NCI-H774 (cell line): ENCODE data around the gene HBG2.
"Not testable (repeated sequence)": the region's sequence is repeated elsewhere in the genome, so short reads cannot be mapped to it uniquely, and the experiment has no call there.

Experiments used
- DNase-seq: peaks from one replicate; lab custom pipeline; 2025; lab: John Stamatoyannopoulos, UW

Gene HBG2

GRCh38 chr11:5281596-5281995 is 27.0 kb upstream of the HBG2 start:
- no peak for DNase-seq

GRCh38 chr11:5280582-5281102 is 26.1 kb upstream of the HBG2 start:
- DNase-seq: peak; percentile 19

- no peak for DNase-seq
These were observed 25.0 kb upstream of the HBG2 start for GRCh38 chr11:5279471-5280090.

GRCh38 chr11:5277807-5278382 is 23.3 kb upstream of the HBG2 start:
- DNase-seq: no peak

GRCh38 chr11:5276697-5277096 is 22.1 kb upstream of the HBG2 start:
- DNase-seq: no peak

GRCh38 chr11:5275369-5276110 is 21.0 kb upstream of the HBG2 start:
- DNase-seq: no peak

- no peak for DNase-seq
These were observed 19.8 kb upstream of the HBG2 start for GRCh38 chr11:5274395-5274794.

- no peak for DNase-seq
These were observed 17.9 kb upstream of the HBG2 start for GRCh38 chr11:5272395-5273017.

GRCh38 chr11:5269715-5270147 is 15.2 kb upstream of the HBG2 start, which contains the start of gene HBE1:
Gene HBE1 (minus strand): TSS chr11:5269945. CDS start chr11:5269890, 55 bp downstream.
- no peak for DNase-seq

GRCh38 chr11:5267033-5267563 is 12.5 kb upstream of the HBG2 start:
- DNase-seq: no peak

GRCh38 chr11:5266609-5267008 is 12.0 kb upstream of the HBG2 start:
- DNase-seq: no peak

- DNase-seq: no peak
These were observed 11.3 kb upstream of the HBG2 start for GRCh38 chr11:5265832-5266231.

- DNase-seq: no peak
These were observed 4.1 kb upstream of the HBG2 start for GRCh38 chr11:5258543-5259262.

- DNase-seq: no peak
These were observed 2.7 kb upstream of the HBG2 start for GRCh38 chr11:5257296-5257695.

- DNase-seq: not testable (repeated sequence)
These were observed 558 bp downstream of the HBG2 start for GRCh38 chr11:5254023-5254422.

GRCh38 chr11:5253440-5253839 is 1.1 kb downstream of the HBG2 start:
- DNase-seq: not testable (repeated sequence)

- no peak for DNase-seq
These were observed 1.7 kb downstream of the HBG2 start for GRCh38 chr11:5252919-5253265.

GRCh38 chr11:5252192-5252918 is 2.2 kb downstream of the HBG2 start:
- DNase-seq: no peak

- no peak for DNase-seq
These were observed 2.8 kb downstream of the HBG2 start for GRCh38 chr11:5251746-5252145.

GRCh38 chr11:5250543-5251204 is 3.9 kb downstream of the HBG2 start:
- DNase-seq: no peak
